Effector memory CD8-positive, alpha-beta T cell (primary cell): ENCODE results near the gene ITGB2.

Source experiments
- ATAC-seq: fragments of 150-1000 bp; cut with Tn5 transposase; replicated peaks from 2 replicates; pipeline ENCODE4 v1.10.0; 2021; ENCODE audit warnings: mild to moderate bottlenecking, moderate library complexity
- DNase-seq, 3 experiments: peaks; one replicate each; pipeline ENCODE4 v3.0.0; 2021
- H3K27ac Mint-ChIP-seq, 2 donors: one replicate each; pipeline ENCODE4 v1.8.0; 2022; ENCODE audit warnings: mild to moderate bottlenecking in 2 of 2, mixed read lengths in 2 of 2, moderate library complexity in 2 of 2
- H3K27me3 Mint-ChIP-seq, 2 donors: one replicate each; pipeline ENCODE4 v1.8.0; 2022; ENCODE audit warnings: mixed read lengths in 2 of 2
- H3K36me3 Mint-ChIP-seq: one replicate; pipeline ENCODE4 v1.8.0; 2022; ENCODE audit warnings: mild to moderate bottlenecking, moderate library complexity, mixed read lengths; ENCODE audit not compliant: insufficient read depth
- H3K4me1 Mint-ChIP-seq, 2 donors: one replicate each; pipeline ENCODE4 v1.8.0; 2022; ENCODE audit warnings: low read depth in 2 of 2, mixed read lengths in 2 of 2
- H3K4me3 Mint-ChIP-seq, 2 donors: one replicate each; pipeline ENCODE4 v1.8.0; 2022; ENCODE audit warnings: mild to moderate bottlenecking in 2 of 2, mixed read lengths in 2 of 2, moderate library complexity in 2 of 2
- H3K9me3 Mint-ChIP-seq, 2 donors: one replicate each; pipeline ENCODE4 v1.8.0; 2022; ENCODE audit warnings: mixed read lengths in 2 of 2

ITGB2 gene

DNA sequence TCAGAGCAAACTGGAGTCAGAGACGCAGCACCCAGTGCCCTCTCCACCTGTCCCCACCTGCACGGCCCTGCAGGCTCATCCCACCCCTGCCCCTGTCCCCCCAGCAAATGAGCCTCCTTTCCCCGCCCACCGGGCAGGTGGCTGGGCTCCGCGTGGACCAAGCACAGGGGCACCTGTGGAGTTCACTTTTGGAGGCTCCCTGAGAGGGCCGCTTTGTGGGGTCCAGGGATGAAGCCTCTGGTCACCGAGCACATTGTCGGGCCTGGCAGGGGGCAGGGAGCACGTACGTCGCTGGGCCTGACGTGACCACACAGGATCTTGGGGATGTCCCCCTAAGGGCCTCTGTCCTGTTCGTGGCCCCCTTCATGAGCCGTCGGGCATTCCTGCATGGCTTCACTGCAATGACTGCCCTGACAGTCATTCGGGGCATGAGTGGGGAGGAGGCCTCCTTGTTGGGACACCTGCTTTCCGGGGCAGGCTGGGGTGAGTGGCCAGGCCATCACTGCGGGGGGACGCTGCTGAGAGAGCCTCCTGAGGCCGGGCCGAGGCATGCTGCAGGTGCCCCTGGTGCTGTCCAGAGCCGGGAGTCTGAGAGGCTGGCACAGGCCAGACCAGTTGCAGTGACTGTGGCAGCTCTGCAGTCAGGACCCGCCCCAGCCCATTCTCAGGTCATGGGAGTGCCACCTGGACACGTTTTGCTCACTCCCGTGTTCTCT, 38.8 kb upstream of the ITGB2 start:
- Mint-ChIP-seq H3K27me3 (no peaks in the 10 kb centered on the region), H3K4me3 (no peak overlapping the region), H3K27ac (no peak overlapping the region), H3K9me3 (no peaks in the 10 kb centered on the region), H3K36me3 (peaks cover 32% of the 10 kb centered on the region), H3K4me1 (peaks cover 12 to 22% of the 10 kb centered on the region in 2 donors)
- DNase-seq (no peak), ATAC-seq (no peak)

DNA sequence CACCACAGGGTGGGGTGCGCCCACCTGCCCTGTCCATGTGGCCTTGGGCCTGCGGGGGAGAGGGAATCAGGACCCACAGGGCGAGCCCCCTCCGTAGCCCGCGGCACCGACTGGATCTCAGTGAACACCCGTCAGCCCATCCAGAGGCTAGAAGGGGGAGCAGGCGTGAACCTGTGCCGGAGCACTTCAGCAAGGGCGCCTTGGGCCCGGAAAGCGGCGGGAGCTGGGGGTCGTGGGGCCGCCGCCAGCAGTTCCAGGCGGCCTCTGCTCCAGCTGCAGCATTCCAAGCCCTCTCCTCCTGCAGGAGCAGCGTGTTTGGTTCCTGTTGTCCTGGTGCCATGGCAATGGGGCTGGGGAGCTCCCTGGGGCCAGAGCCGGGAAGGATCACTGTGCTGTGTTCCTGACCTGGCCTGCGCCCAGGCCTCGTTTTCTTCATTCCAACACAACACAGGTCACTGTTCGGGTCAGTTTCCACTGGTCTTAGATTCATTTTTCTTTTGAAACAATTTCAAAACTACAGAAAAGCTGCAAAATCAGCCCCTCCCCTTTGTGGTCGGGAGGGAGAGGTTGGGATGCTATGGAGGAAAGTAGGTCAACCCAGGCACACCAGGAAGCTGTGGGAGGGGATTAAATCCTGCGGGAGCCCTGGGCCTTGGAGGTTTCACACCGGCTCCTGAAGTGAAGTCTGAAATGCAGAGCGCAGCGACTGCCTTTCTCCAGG, 37.9 kb upstream of the ITGB2 start:
- no peaks in the 10 kb centered on the region for H3K9me3 Mint-ChIP-seq
- H3K27me3 Mint-ChIP-seq = no peaks in the 10 kb centered on the region
- peaks cover 10 to 15% of the 10 kb centered on the region in 2 donors for H3K4me1 Mint-ChIP-seq
- peak overlapping the region in 1 of 2 donors; percentile 19 for H3K27ac Mint-ChIP-seq
- H3K4me3 Mint-ChIP-seq = no peak overlapping the region
- peaks cover 32% of the 10 kb centered on the region for H3K36me3 Mint-ChIP-seq
- ATAC-seq = no peak
- no peak for DNase-seq

DNA sequence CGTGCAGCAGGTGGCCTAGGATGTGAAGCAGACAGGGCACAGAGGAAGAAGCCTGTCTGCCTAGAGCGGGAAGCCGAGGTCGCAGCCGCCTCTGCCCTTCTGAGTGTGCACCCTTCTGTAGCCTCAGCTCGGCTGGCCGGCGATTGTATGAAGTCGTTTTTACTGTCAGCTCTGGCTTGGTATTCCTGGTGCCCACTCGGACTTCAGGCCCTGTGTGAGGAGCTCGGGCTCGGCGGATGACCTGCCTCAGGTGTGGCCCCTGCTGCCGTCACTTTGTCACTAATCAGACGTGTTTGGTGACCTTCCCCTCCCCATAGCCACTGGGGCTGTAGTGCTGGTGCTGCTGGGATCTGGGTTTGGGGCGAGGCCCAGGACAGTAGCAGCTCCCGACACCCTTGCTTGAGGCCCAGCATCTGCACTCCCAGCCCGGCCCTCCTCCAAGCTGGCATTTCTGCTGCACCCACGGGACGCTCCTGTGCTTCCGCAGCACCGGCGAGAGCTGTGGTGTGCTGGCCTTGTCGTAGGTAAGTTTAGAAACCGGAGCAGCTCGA, 37.3 kb upstream of the ITGB2 start:
- DNase-seq (no peak), ATAC-seq (no peak)
- Mint-ChIP-seq H3K27ac (no peak overlapping the region), H3K4me3 (no peak overlapping the region), H3K4me1 (peaks cover 10 to 12% of the 10 kb centered on the region in 2 donors), H3K36me3 (peaks cover 30% of the 10 kb centered on the region), H3K9me3 (no peaks in the 10 kb centered on the region), H3K27me3 (no peaks in the 10 kb centered on the region)

DNA sequence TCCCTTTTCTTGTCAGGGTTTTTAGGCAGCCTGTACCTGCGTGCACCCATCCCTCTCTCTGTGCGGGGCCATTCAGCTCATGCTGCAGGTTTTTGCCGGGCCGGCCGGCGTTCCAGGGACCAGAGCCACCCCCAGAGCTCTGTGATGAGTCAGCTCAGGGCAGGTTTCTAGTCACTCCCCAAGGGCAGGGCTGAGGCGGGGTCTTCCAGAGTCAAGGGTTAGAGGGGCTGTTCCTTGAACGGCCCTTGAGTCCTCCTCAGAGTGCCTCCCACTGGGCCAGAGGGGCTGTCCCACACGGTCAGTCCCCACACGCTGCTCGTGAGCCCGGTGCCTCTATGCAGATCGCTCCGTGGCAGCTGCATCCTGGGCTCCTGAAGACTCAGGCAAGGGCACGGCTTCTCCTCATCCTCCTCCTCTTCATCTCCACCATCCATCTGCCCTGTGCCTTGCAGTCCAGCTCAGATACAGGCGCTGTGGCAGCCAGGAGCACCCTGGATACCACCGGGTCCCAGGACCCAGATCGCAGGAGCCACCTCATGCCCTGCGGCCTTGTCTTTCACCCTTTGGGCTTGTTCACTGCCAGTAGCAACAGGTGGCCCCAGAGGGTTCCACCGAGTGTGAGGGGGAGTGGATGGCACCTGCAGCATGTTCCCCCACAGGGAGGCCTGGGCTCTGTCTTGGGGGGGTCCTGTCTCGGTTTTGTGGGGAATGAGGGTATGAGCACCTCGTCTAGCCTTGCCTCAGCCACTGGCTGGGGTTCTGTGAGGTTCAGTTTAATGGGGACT, 36.5 kb upstream of the ITGB2 start:
- H3K27me3 Mint-ChIP-seq = no peaks in the 10 kb centered on the region
- H3K9me3 Mint-ChIP-seq = no peaks in the 10 kb centered on the region
- DNase-seq = no peak
- H3K36me3 Mint-ChIP-seq = peaks cover 31% of the 10 kb centered on the region
- peak overlapping the region in 1 of 2 donors; percentile 36 for H3K27ac Mint-ChIP-seq
- no peak for ATAC-seq
- H3K4me3 Mint-ChIP-seq = no peak overlapping the region
- peaks cover 12 to 14% of the 10 kb centered on the region in 2 donors for H3K4me1 Mint-ChIP-seq

DNA sequence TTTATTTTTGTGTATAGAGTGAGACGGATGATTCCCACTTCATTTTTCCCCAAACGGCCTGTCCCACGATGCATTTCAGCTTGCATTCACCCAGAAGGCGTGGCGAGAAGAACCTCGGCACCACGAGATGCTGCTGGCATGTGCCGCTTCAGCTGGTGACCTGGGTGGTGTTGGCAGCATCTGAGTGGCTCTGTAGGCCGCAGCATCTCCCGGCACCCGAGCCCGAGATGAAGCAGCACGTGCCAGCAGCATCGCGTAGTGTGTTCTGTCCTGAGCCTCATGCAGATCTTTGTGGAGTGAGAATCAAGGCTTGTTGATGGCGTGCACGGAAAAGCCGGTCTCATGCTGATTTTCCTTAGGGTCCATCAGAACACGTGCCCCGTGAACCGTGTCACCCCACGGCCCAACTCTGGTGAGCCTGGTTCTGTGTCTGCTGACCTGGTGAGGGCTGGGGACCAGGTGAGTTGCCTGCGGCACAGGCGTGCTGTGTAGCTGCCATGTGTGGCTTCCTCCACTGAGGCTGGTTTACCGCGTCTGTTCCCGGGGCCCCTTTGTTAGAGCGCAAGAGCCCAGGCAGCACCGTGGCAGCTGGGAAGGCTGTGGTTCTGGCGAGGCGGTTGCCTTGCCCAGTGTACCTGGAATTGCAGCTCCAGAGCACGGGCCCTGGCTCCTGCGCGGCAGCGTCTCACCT, 35.8 kb upstream of the ITGB2 start:
- ATAC-seq (no peak), DNase-seq (no peak)
- Mint-ChIP-seq H3K27me3 (no peaks in the 10 kb centered on the region), H3K9me3 (no peaks in the 10 kb centered on the region), H3K4me1 (peaks cover 12 to 15% of the 10 kb centered on the region in 2 donors), H3K4me3 (no peak overlapping the region), H3K36me3 (peaks cover 32% of the 10 kb centered on the region), H3K27ac (no peak overlapping the region)

DNA sequence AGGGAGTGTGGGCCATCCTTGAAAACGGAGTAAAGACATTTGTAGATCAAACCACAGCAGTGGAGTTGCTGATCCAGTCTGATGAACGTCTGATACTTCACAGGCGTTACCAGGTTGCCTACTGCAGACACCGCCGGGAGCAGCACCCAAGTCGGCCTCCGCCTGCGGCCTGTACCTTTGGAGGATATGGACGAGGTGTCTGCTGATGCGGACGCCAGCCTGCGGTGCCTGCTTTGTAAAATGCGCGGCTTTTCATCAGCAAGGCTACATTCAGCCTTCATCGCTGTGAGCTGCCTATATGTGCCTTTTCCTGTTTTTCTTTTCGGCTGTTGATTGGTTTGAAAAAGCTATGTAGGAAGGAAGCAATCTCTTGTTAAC, 35.1 kb upstream of the ITGB2 start:
- H3K27ac Mint-ChIP-seq = peak overlapping the region in 1 of 2 donors; percentile 49
- DNase-seq = no peak
- H3K36me3 Mint-ChIP-seq = peaks cover 26% of the 10 kb centered on the region
- no peak for ATAC-seq
- H3K27me3 Mint-ChIP-seq = no peaks in the 10 kb centered on the region
- peaks cover 12 to 18% of the 10 kb centered on the region in 2 donors for H3K4me1 Mint-ChIP-seq
- no peaks in the 10 kb centered on the region for H3K9me3 Mint-ChIP-seq
- no peak overlapping the region for H3K4me3 Mint-ChIP-seq

DNA sequence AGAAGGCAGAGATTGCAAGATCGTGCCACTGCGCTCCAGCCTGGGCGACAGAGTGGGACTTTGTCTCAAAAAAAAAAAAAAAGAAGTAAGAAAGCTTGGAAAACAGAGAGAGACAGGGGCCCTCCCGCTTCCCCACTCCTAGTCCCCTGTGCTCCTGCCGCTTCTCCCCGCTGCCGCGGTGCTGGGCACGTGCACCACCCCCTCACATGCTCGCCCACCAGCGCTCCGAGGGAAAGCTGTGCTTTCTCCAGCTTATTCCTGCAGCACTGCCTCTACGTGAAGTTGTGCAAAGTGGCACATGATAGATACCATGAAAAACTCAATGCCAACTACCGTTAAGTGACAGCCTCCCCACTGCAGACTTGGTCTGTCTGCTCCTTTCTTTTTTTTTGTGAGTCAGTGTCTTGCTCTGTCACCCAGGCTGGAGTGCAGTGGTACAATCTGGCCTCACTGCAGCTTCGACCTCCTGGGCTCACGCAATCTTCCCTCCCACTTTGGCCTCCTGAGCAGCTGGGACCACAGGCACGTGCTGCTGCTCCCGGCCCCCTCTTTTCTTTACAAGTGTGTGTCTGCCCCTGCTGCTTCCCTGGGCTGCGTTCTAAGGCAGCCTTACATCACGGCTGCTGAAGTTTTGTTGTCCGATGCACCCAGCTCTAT, 34.6 kb upstream of the ITGB2 start:
- Mint-ChIP-seq H3K27ac (peak overlapping the region in 1 of 2 donors; percentile 49), H3K4me3 (no peak overlapping the region), H3K36me3 (peaks cover 21% of the 10 kb centered on the region), H3K4me1 (peaks cover 12 to 18% of the 10 kb centered on the region in 2 donors), H3K27me3 (no peaks in the 10 kb centered on the region), H3K9me3 (no peaks in the 10 kb centered on the region)
- ATAC-seq (no peak), DNase-seq (no peak)

DNA sequence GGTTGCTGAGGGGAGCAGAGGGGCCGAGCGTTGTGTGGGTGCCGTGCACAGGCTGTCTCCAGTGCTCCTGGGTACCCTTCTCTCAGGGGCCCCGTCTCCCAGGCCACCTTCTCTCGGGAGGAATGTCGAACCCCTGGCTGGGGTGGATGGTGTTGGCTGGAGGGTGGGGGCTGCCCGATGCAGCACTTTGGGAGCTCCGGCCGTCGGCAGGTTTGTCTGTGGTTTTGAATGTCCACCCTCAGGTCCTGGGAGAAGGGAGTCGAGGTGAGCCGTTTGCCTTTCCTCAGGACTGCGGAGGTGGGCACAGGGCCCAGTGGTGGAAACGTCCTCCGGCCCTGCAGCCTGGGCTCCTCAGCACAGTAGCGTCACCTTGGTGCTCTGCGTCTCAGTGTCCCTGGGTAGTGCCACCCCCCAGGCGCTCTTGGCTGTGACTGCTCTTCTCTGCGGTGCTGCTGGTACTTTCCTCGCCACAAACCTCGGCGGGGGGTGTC, 33.6 kb upstream of the ITGB2 start:
- ATAC-seq (no peak), DNase-seq (no peak)
- no peak overlapping the region for H3K4me3 Mint-ChIP-seq
- no peaks in the 10 kb centered on the region for H3K27me3 Mint-ChIP-seq
- H3K27ac Mint-ChIP-seq = no peak overlapping the region
- H3K4me1 Mint-ChIP-seq = peaks cover 15 to 23% of the 10 kb centered on the region in 2 donors
- H3K9me3 Mint-ChIP-seq = no peaks in the 10 kb centered on the region
- peaks cover 16% of the 10 kb centered on the region for H3K36me3 Mint-ChIP-seq

DNA sequence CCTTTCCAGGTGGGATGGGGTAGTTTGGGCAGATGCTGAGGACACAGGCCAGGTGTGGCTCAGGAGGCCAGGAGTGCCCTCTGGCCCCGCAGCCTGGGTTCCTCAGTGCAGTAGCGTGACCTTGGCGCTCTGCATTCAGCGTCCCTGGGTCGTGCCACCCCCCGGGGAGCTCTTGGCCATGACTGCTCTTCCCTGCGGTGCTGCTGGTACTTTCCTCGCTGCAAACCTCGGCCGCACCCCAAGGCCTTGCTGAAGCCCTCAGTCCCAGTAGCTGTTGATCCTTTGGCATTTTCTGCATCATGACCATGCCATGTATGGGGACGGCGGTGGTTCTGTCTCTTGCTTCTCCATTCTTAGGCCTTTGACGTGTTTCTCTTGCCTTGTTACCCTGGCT, 32.9 kb upstream of the ITGB2 start:
- no peaks in the 10 kb centered on the region for H3K9me3 Mint-ChIP-seq
- no peak for ATAC-seq
- peaks cover 15 to 23% of the 10 kb centered on the region in 2 donors for H3K4me1 Mint-ChIP-seq
- H3K4me3 Mint-ChIP-seq = no peak overlapping the region
- H3K27me3 Mint-ChIP-seq = no peaks in the 10 kb centered on the region
- peaks cover 17% of the 10 kb centered on the region for H3K36me3 Mint-ChIP-seq
- H3K27ac Mint-ChIP-seq = no peak overlapping the region
- DNase-seq = no peak

DNA sequence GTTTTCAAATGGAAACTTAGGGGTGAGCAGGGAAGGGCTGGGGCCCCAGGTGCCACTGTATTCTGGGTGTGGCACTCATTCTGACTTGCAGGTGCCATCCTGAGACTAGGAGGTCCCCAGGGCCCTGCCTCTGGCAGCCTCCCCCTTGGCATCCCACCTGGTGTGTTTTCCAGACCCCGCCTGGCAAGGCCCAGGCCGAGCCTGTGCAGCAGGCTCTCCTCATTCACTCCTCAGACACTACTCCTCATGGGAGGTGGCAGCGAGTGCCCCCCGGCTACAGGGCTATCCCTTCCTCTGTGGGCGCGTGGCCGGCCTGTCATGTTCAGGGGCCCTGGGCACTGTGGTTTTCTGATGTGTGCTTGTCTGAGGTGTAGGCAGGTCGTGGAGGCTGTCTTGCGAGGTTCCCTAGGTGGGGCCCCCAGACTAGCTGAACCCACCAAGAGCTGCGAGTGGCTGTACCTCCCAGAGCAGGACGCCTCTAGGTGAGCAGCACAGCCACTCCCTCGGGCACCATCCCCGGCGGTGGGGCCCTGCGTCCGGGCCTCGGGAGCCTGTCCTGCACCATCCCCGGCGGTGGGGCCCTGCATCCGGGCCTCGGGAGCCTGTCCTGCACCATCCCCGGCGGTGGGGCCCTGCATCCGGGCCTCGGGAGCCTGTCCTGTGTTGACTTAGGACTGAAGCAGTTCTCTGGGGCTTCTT, 32.4 kb upstream of the ITGB2 start:
- Mint-ChIP-seq H3K4me3 (no peak overlapping the region), H3K9me3 (no peaks in the 10 kb centered on the region), H3K27me3 (no peaks in the 10 kb centered on the region), H3K27ac (no peak overlapping the region), H3K4me1 (peaks cover 15 to 23% of the 10 kb centered on the region in 2 donors), H3K36me3 (peaks cover 18% of the 10 kb centered on the region)
- DNase-seq (no peak), ATAC-seq (no peak)

DNA sequence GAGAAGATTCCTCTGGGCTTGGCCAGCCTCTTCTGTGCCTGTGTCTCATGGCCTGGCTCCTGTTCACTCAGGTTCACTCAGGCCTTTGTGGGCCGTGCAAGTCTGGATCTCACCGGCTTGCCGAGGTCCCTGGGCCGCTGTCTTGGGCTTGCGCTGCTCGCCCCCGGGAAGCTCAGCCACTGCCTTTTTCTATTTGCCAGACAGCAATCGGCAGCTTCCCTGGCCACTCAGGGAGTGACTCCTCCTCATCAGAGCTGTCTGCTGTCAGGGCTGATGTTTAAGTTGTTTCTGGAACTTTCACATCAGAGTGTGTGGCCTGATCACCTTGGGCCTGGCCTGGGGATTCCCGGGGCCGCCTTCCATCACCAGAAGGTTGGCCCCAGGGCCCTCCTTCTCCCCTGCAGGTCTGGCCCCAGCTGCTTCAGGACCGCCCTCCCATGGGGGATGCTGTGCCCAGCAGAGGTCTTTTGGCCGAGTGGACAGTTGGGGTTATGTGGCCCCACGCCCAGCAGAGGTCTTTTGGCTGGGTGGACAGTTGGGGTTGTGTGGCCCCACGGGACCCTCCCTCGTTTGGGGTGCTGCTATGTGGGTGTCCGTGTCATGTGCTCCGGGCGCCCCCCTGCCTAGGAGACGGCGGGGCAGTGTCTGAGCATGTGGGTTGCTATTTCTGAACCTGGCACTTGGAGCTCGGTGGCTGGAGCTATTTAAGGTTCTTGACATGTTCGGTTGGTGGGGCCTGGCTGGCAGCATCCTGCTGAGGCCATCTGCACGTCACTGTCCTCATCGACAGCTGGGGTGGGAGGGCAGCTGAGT, 31.6 kb upstream of the ITGB2 start:
- Mint-ChIP-seq H3K27me3 (no peaks in the 10 kb centered on the region), H3K4me1 (peaks cover 11 to 23% of the 10 kb centered on the region in 2 donors), H3K9me3 (no peaks in the 10 kb centered on the region), H3K36me3 (peaks cover 18% of the 10 kb centered on the region), H3K4me3 (no peak overlapping the region), H3K27ac (no peak overlapping the region)
- no peak for DNase-seq
- no peak for ATAC-seq
